GM18507 (cell line): ENCODE data around the gene CHST13.
"Not testable (repeated sequence)": the region's sequence is repeated elsewhere in the genome, so short reads cannot be mapped to it uniquely, and the experiment has no call there.

Source experiments
- DNase-seq: peaks from one replicate; pipeline ENCODE4 v3.0.0; 2011; ENCODE audit warnings: low read depth; ENCODE audit not compliant: insufficient read length; ENCODE audit errors: extremely low spot score
- FAIRE-seq: peaks from 2 replicates; lab custom pipeline; 2011; peaks lifted over from hg19 to GRCh38; lab: Jason Lieb, UNC

CHST13 gene

GRCh38 chr3:126569390-126569975, 45.5 kb downstream of the CHST13 start:
- no peak for FAIRE-seq
- no peak for DNase-seq

GRCh38 chr3:126570103-126570541, 46.2 kb downstream of the CHST13 start:
- FAIRE-seq (no peak), DNase-seq (no peak)

- no peak for FAIRE-seq
- no peak for DNase-seq
These were observed 47.1 kb downstream of the CHST13 start for GRCh38 chr3:126571078-126571477.

- no peak for DNase-seq
- no peak for FAIRE-seq
These were observed 49.6 kb downstream of the CHST13 start for GRCh38 chr3:126573492-126574117.

GRCh38 chr3:126577261-126577660, 53.3 kb downstream of the CHST13 start:
- no peak for FAIRE-seq
- no peak for DNase-seq

- FAIRE-seq = no peak
- no peak for DNase-seq
These were observed 54.7 kb downstream of the CHST13 start for GRCh38 chr3:126578702-126579101.

GRCh38 chr3:126580746-126581145, 56.8 kb downstream of the CHST13 start:
- no peak for FAIRE-seq
- DNase-seq = no peak

GRCh38 chr3:126581569-126581968, 57.6 kb downstream of the CHST13 start:
- FAIRE-seq = no peak

GRCh38 chr3:126582311-126582710, 58.4 kb downstream of the CHST13 start:
- no peak for FAIRE-seq

More at GRCh38 chr3:126581569-126581968, 57.6 kb downstream of the CHST13 start:
- no peak for DNase-seq

GRCh38 chr3:126591515-126591914, 67.6 kb downstream of the CHST13 start:
- FAIRE-seq, DNase-seq: not testable (repeated sequence)

More at GRCh38 chr3:126582311-126582710, 58.4 kb downstream of the CHST13 start:
- no peak for DNase-seq
